ENCODE measurements around the gene COQ8B.
A peak's percentile ranks its signal among the peaks of the same experiment; 100 is the strongest.
"Not testable (repeated sequence)": the region's sequence is repeated elsewhere in the genome, so short reads cannot be mapped to it uniquely, and the experiment has no call there.

Gene COQ8B

DNA sequence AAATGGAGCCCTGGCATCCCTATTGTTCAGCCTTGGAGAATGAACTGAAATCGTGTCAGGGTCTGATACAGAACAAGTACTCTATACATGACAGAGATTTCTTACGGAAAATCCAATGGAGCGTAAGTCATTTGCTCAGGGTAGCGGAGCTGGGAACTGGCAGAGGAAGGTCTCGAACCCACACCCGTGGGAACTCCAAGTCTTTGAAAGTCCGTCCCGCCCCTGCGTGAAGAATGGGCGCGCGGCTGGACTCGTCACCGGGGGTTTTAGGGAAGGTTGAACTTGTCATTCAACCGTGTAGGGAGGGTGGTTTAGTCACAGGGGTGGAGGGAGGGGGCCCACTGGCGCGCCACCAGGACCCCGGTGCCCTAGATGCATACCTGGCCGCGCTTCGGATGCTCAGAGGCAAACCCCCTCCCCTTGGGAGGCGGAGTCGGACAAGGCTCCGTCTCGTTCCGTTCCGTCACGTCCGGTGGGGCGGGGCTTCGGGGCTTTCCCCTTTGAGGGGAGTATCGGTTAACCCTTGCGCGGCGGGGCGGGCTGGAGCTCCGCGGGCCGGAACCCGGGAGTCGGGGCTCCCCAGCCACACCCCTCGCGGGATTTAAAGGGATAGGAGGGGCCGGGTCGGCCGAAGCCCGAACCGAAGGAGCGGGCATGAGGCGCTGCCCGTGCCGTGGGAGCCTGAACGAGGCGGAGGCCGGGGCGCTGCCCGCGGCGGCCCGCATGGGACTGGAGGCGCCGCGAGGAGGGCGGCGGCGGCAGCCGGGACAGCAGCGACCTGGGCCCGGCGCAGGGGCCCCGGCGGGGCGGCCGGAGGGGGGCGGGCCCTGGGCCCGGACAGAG lies at the start of gene COQ8B, which contains the start of gene ITPKC:
Gene COQ8B, minus strand, starts transcription at position 405 of the 843 bp plus-strand sequence. CDS start 2,254 bp downstream, outside the sequence.
Gene ITPKC, plus strand, starts transcription at position 631 of the 843 bp plus-strand sequence. Its CDS starts 24 bp downstream, at position 655.
- DNase-seq (ENCODE audit: low read depth in 2 of 2) = peak; percentile 100

DNA sequence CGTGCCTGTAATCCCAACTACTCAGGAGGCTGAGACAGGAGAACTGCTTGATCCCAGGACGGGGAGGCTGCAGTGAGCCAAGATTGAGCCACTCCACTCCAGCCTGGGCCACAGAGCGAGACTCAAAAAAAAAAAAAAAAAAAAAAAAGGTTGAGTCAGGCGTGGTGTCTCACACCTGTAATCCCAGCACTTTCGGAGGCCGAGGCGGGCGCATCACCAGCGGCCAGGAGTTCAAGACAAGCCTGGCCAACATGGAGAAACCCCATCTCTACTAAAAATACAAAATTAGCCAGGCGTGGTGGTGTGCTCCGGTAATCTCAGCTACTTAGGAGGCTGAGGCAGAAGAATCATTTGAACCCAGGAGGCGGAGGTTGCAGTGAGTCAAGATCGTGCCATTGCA lies 49.7 kb upstream of the COQ8B start:
- DNase-seq (ENCODE audit: low read depth in 2 of 2) = not testable (repeated sequence)

DNA sequence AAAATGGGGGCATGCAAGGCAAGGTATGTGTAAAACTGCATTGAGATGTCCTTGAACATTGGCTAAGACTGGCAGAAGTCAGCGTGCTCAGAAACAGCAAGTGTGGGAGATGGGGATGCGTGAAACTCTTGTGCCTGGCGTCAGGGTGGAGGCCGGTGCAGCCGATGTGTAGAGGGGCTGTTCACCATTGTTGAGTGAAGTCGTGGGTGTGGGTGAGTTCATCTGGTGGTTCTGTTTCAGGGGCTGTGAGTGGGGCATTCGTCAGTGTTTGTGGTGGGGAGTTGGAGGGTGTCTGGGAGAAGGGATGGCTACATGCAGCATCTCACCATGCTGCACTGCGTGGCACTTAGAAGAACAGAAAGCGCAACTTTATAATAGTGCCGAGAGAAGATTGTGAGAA lies 47.3 kb upstream of the COQ8B start:
- DNase-seq (ENCODE audit: low read depth in 2 of 2) = peak in 1 of 2 donors; percentile 43

DNA sequence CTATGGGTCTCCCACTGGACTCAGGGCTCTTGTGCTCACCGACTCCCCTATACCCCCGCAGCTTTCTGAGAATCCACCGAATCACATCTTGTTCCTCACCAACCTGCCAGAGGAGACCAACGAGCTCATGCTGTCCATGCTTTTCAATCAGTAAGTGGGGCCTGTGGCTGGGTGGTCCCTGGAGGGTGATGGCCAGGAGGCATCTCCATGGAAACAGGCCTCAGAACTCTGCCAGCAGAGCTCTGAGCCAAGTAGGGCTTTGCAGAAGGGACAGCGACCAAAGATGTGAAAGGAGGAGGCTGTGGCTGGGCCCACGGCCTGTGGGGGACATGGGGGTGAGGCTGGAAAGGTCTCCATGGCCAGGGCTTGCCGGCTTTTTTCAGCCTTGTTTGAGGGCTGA lies 46.8 kb upstream of the COQ8B start:
- no peak for DNase-seq (ENCODE audit: low read depth in 2 of 2)

- DNase-seq (ENCODE audit: low read depth in 2 of 2) = no peak
Observed at GRCh38 chr19:40762754-40763470, 46.2 kb upstream of the COQ8B start.

GRCh38 chr19:40759352-40759751 lies 42.7 kb upstream of the COQ8B start:
- no peak for DNase-seq (ENCODE audit: low read depth in 2 of 2)

GRCh38 chr19:40758491-40758890 lies 41.8 kb upstream of the COQ8B start:
- DNase-seq (ENCODE audit: low read depth in 2 of 2) = no peak

DNA sequence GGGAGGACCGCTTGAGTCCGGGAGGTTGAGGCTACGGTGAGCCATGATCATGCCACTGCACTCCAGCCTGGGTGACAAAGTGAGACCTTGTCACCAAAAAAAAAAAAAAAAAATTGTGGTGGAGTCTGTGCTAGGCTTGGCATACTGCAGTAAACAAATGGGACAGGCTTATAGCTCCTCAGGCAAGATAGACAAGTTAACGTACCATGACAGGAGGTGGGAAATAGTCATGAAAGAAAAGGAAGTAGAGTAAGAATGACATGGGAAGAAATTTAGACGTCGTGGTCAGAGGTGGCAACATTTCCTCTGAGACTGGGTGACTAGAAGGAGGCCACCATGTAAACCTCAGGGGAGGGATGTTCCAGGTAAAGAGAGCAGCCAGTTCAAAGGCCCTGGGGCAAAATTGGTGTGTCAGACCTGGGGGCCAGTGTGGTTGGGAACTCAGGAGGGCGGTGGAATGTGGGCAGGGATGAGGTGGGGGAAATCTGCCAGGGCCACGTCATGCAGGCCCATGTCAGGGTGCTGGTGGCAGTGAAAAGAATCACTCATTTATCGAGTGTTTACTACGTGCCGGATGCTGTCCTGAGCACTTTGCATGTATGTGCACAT lies 39.9 kb upstream of the COQ8B start:
- DNase-seq (ENCODE audit: low read depth in 2 of 2) = peak; percentile 30 to 60

DNA sequence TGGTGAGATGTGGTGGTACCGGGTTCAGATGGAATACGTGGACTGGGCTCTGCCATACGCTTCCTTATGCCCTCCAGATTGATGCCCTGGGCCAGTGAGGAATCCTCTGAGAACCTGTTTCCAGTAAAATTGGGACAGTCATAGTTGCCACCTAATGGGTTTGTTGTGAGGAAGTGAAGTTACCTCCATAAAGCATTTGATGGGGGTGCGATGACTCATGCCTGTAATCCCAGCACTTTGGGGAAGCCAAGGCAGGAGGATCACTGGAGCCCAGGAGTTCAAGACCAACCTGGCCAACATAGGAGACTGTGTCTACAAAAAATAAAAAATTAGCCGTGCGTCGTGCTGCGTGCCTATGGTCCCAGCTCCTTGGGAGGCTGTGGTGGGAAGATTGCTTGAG lies 39.1 kb upstream of the COQ8B start:
- DNase-seq (ENCODE audit: low read depth in 2 of 2) = no peak

DNA sequence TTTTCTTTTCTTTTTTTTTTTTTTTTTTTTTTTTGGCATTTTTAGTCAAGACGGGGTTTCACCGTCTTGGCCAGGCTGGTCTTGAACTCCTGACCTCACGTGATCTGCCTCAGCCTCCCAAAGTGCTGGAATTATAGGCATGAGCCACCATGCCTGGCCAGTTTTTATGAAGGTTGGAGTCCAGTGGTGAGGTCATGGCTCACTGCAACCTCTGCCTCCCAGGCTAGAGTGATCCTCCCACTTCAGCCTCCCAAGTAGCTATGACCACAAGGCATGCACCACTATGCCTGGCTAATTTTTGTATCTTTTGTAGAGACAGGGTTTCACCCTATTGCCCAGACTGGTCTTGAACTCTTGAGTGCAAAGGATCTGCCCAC lies 38.5 kb upstream of the COQ8B start:
- DNase-seq (ENCODE audit: low read depth in 2 of 2) = no peak

- DNase-seq (ENCODE audit: low read depth in 2 of 2) = peak; percentile 42 to 58
Observed at GRCh38 chr19:40754611-40755247, 38.0 kb upstream of the COQ8B start.

- DNase-seq (ENCODE audit: low read depth in 2 of 2) = no peak
Observed at GRCh38 chr19:40752257-40752781, 35.6 kb upstream of the COQ8B start.

DNA sequence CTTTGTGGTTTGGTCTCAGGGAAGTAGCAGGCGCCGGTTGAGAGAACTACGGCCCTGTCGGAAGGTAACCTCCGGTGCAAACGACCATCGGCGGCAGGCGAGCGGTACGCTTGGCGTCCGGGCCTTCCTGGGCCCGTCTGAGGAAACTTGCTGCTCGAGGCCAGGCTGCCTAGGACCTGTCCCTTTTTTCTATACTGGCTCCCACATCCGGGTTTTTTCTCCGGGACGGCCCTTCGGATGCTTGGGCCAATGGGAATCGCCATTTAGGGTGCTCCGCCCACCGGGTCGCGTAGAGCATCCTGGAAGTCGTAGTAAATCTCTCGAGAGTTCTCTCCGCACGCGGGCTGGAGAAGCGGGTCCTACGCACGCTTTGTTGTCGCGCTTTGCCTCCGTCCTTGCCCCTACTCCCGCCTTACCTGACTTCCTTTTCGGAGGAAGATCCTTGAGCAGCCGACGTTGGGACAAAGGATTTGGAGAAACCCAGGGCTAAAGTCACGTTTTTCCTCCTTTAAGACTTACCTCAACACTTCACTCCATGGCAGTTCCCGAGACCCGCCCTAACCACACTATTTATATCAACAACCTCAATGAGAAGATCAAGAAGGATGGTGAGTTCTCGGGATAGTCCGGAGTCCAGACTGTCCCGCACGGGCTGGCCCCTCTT lies 34.3 kb upstream of the COQ8B start, which contains the start of gene SNRPA:
Gene SNRPA, plus strand, starts transcription at position 330 of the 664 bp plus-strand sequence. Its CDS starts 206 bp downstream, at position 536.
- DNase-seq (ENCODE audit: low read depth in 2 of 2) = peak; percentile 92 to 93

GRCh38 chr19:40750058-40750873 lies 33.6 kb upstream of the COQ8B start, which contains the start of gene ACTMAP:
Gene ACTMAP (minus strand): TSS chr19:40750477. CDS start chr19:40749803, 674 bp downstream.
- DNase-seq (ENCODE audit: low read depth in 2 of 2) = peak; percentile 95 to 99

DNA sequence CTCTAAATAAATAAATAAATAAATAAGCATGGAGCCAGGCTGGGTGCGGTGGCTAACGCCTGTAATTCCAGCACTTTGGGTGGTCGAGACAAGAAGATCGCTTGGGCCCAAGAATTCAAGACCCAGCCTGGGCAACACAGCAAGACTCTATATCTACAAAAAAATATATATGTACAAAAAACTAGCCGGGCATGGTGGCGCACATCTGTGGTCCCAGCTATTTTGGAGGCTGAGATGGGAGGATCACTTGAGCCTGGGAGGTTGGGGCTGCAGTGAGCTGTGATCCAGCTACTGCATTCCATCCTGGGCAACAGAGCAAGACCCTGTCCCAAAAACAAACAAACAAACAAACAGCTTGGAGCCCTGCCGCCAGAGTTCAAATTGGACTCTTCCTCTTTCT lies 30.9 kb upstream of the COQ8B start:
- DNase-seq (ENCODE audit: low read depth in 2 of 2) = no peak

GRCh38 chr19:40745402-40745780 lies 28.7 kb upstream of the COQ8B start:
- no peak for DNase-seq (ENCODE audit: low read depth in 2 of 2)

DNA sequence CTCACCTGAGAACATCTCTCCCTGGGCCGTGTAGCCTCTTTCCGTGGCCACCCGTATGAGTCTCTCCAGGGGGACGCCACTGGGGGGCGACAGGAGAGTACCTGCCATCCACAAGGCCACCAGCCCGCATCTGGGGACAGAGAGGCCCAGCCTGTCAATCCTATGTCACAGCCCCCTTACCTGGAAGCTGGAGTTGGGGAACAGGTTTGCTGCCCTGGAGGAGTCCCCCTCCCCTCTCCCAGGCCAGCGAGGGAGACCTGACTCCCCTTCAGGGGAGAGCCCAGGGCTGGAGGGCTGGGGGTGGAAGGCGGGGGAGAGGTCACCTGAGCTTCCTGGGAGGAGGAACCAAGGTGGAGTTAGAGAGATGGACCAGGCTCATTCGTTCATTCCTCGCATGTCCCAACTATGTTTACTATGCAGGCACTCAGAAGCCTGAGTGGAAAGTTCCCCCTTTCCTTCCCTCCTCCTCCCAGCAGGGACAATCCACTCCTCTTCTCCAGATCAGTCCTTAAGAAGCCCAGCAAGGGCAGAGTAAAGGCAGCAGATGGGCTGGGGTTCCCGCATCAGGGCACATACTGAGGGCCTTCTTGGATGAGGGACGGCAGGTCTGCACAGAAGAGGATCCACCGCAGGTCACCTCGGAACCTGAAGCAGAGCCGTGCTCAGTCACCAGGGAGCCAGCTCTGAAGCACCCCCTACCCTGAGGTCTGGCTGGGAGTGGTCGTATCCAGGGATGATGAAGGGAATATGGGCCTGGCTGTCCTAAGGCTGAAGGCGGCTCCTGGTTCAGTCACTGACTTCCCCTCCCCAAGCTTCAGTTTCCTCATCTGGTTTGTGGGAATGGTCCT lies 28.1 kb upstream of the COQ8B start:
- no peak for DNase-seq (ENCODE audit: low read depth in 2 of 2)

GRCh38 chr19:40743926-40744325 lies 27.2 kb upstream of the COQ8B start:
- DNase-seq (ENCODE audit: low read depth in 2 of 2) = no peak

GRCh38 chr19:40742886-40743285 lies 26.2 kb upstream of the COQ8B start:
- no peak for DNase-seq (ENCODE audit: low read depth in 2 of 2)

Measured in stimulated activated CD8-positive, alpha-beta memory T cell treated with anti-CD3 and anti-CD28 coated beads, Interleukin-2, amount 100 ng/mL, for 48 hours (primary cell).